Endothelial cell (in vitro differentiated cells): ENCODE measurements around the gene OR52E8. TPM values are rescaled to one million over a fixed set of nuclear protein-coding genes. Genes with fewer than 3 reads are reported as not detected.

ENCODE experiments used
- DNase-seq: peaks from one replicate; pipeline ENCODE4 v3.0.0; 2021; ENCODE audit warnings: low spot score
- H3K27ac Mint-ChIP-seq: one replicate; pipeline ENCODE4 v1.8.0; 2021; ENCODE audit warnings: mixed read lengths, inconsistent platforms; ENCODE audit not compliant: unreplicated experiment
- H3K27me3 Mint-ChIP-seq: one replicate; pipeline ENCODE4 v1.8.0; 2021; ENCODE audit warnings: mild to moderate bottlenecking, moderate library complexity, mixed read lengths, inconsistent platforms; ENCODE audit not compliant: unreplicated experiment
- H3K36me3 Mint-ChIP-seq: one replicate; pipeline ENCODE4 v1.8.0; 2021; ENCODE audit warnings: mild to moderate bottlenecking, low read depth, mixed read lengths, inconsistent platforms; ENCODE audit not compliant: unreplicated experiment
- H3K4me1 Mint-ChIP-seq: one replicate; pipeline ENCODE4 v1.8.0; 2021; ENCODE audit warnings: mild to moderate bottlenecking, mixed read lengths, inconsistent platforms; ENCODE audit not compliant: unreplicated experiment
- H3K4me3 Mint-ChIP-seq: one replicate; pipeline ENCODE4 v1.8.0; 2021; ENCODE audit warnings: mild to moderate bottlenecking, mixed read lengths, inconsistent platforms; ENCODE audit not compliant: unreplicated experiment
- H3K9me3 Mint-ChIP-seq: one replicate; pipeline ENCODE4 v1.8.0; 2021; ENCODE audit warnings: mixed read lengths, inconsistent platforms; ENCODE audit not compliant: unreplicated experiment
- CTCF ChIP-seq: fragments of 200-600 bp; sonication (generic); IDR thresholded peaks from one replicate; pipeline ENCODE4 v1.5.0; 2021; ENCODE audit warnings: antibody characterized with exemption; ENCODE audit not compliant: unreplicated experiment
- total RNA-seq: library from RNA; stranded (reverse); fragmentation: NEBNext Ultra II Directional; extraction: Animal tissue kit (Norgen Biotek cat#: 25700); gene quantifications from one replicate; pipeline ENCODE4 v1.2.1, GENCODE V29; 2021; ENCODE audit not compliant: unreplicated experiment

Gene OR52E8
- total RNA-seq, 1 donor from 2014 or later, result not detected

GRCh38 chr11:5851002-5851401 is 6.5 kb downstream of the OR52E8 start:
- H3K9me3 Mint-ChIP-seq, result no peaks in the 10 kb centered on the region
- H3K4me3 Mint-ChIP-seq, result no peak overlapping the region
- H3K27ac Mint-ChIP-seq, result no peak overlapping the region
- no peaks in the 10 kb centered on the region for H3K4me1 Mint-ChIP-seq
- TF ChIP-seq CTCF, result no peak
- peaks cover 5% of the 10 kb centered on the region for H3K36me3 Mint-ChIP-seq
- H3K27me3 Mint-ChIP-seq, result no peaks in the 10 kb centered on the region
- no peak for DNase-seq

- no peak overlapping the region for H3K27ac Mint-ChIP-seq
- H3K9me3 Mint-ChIP-seq, result no peaks in the 10 kb centered on the region
- no peak overlapping the region for H3K4me3 Mint-ChIP-seq
- no peak for TF ChIP-seq CTCF
- H3K27me3 Mint-ChIP-seq, result no peaks in the 10 kb centered on the region
- no peaks in the 10 kb centered on the region for H3K36me3 Mint-ChIP-seq
- DNase-seq, result no peak
- no peaks in the 10 kb centered on the region for H3K4me1 Mint-ChIP-seq
Measured at GRCh38 chr11:5847711-5848110, 9.8 kb downstream of the OR52E8 start.

GRCh38 chr11:5846701-5847100 is 10.8 kb downstream of the OR52E8 start:
- Mint-ChIP-seq H3K27ac (no peak overlapping the region), H3K4me1 (no peaks in the 10 kb centered on the region), H3K9me3 (no peaks in the 10 kb centered on the region), H3K27me3 (no peaks in the 10 kb centered on the region), H3K36me3 (no peaks in the 10 kb centered on the region), H3K4me3 (no peak overlapping the region)
- no peak for DNase-seq
- TF ChIP-seq CTCF, result no peak

GRCh38 chr11:5841797-5842196 is 15.7 kb downstream of the OR52E8 start, which contains the start of gene OR52E6:
TSS of gene OR52E6 (minus strand) at chr11:5841897. CDS start at chr11:5841897, 0 bp downstream.
- no peaks in the 10 kb centered on the region for H3K4me1 Mint-ChIP-seq
- H3K9me3 Mint-ChIP-seq, result no peaks in the 10 kb centered on the region
- H3K27ac Mint-ChIP-seq, result no peak within 1 kb of the TSS
- no peaks in the 10 kb centered on the region for H3K36me3 Mint-ChIP-seq
- no peak for DNase-seq
- no peak for TF ChIP-seq CTCF
- no peak within 1 kb of the TSS for H3K4me3 Mint-ChIP-seq
- H3K27me3 Mint-ChIP-seq, result no peaks in the 10 kb centered on the region

GRCh38 chr11:5837695-5838094 is 19.8 kb downstream of the OR52E8 start:
- no peak for TF ChIP-seq CTCF
- Mint-ChIP-seq H3K27me3 (peaks cover 2% of the 10 kb centered on the region), H3K4me3 (no peak overlapping the region), H3K4me1 (no peaks in the 10 kb centered on the region), H3K36me3 (no peaks in the 10 kb centered on the region), H3K9me3 (no peaks in the 10 kb centered on the region), H3K27ac (no peak overlapping the region)
- no peak for DNase-seq
